Activated T-cell treated with anti-CD3 and anti-CD28 coated beads, Interleukin-2, amount 50 U/mL, for 72 hours (primary cell): ENCODE data around the gene KIRREL3. TPM values are rescaled to one million over a fixed set of nuclear protein-coding genes. Genes with fewer than 3 reads are reported as not detected.

Experiments
- ATAC-seq, 2 donors: fragments of 150-1000 bp; cut with Tn5 transposase; replicated peaks in 1 of 2; 2 replicates each; pipeline ENCODE4 v1.10.0; 2021; ENCODE audit warnings: moderate library complexity in 2 of 2, mild to moderate bottlenecking in 1 of 2
- DNase-seq, 2 donors: peaks; one replicate each; pipeline ENCODE4 v3.0.0; 2021 to 2022; ENCODE audit warnings: mixed read lengths in 1 of 2
- H3K27ac Mint-ChIP-seq: one replicate; pipeline ENCODE4 v1.8.0; 2022; ENCODE audit warnings: mild to moderate bottlenecking, moderate library complexity, mixed read lengths
- H3K27me3 Mint-ChIP-seq: one replicate; pipeline ENCODE4 v1.8.0; 2022; ENCODE audit warnings: low read depth, mixed read lengths
- H3K36me3 Mint-ChIP-seq, 2 donors: one replicate each; pipeline ENCODE4 v1.8.0; 2022; ENCODE audit warnings: mixed read lengths in 2 of 2, mild to moderate bottlenecking in 1 of 2; ENCODE audit not compliant: insufficient read depth in 2 of 2
- H3K4me1 Mint-ChIP-seq: one replicate; pipeline ENCODE4 v1.8.0; 2022; ENCODE audit warnings: low read depth, mixed read lengths
- H3K4me3 Mint-ChIP-seq, 2 donors: one replicate each; pipeline ENCODE4 v1.8.0; 2022; ENCODE audit warnings: mild to moderate bottlenecking in 2 of 2, mixed read lengths in 2 of 2, moderate library complexity in 2 of 2
- H3K9me3 Mint-ChIP-seq, 2 donors: one replicate each; pipeline ENCODE4 v1.8.0; 2022; ENCODE audit warnings: mixed read lengths in 2 of 2
- total RNA-seq, 2 donors: library from RNA; stranded (reverse); gene quantifications; one replicate each; pipeline ENCODE4 v1.2.3, GENCODE V29; 2022

The KIRREL3 gene
- total RNA-seq, 2 donors from 2014 or later: not detected

- H3K27ac Mint-ChIP-seq: no peak overlapping the region
- no peaks in the 10 kb centered on the region for H3K27me3 Mint-ChIP-seq
- H3K36me3 Mint-ChIP-seq: no peaks in the 10 kb centered on the region
- ATAC-seq (no peak), DNase-seq (no peak)
- H3K9me3 Mint-ChIP-seq: no peaks in the 10 kb centered on the region
- H3K4me3 Mint-ChIP-seq: no peak overlapping the region
- H3K4me1 Mint-ChIP-seq: no peaks in the 10 kb centered on the region
These were observed 478.0 kb downstream of the KIRREL3 start for GRCh38 chr11:126522606-126523005.

GRCh38 chr11:126522152-126522551 is 478.4 kb downstream of the KIRREL3 start:
- Mint-ChIP-seq H3K4me3 (no peak overlapping the region), H3K9me3 (no peaks in the 10 kb centered on the region), H3K36me3 (no peaks in the 10 kb centered on the region), H3K27me3 (no peaks in the 10 kb centered on the region), H3K4me1 (no peaks in the 10 kb centered on the region), H3K27ac (no peak overlapping the region)
- DNase-seq (no peak), ATAC-seq (no peak)

GRCh38 chr11:126521196-126521595 is 479.4 kb downstream of the KIRREL3 start:
- Mint-ChIP-seq H3K4me3 (no peak overlapping the region), H3K36me3 (no peaks in the 10 kb centered on the region)

GRCh38 chr11:126519764-126520734 is 480.5 kb downstream of the KIRREL3 start:
- DNase-seq: no peak

More at GRCh38 chr11:126521196-126521595, 479.4 kb downstream of the KIRREL3 start:
- Mint-ChIP-seq H3K27me3 (peaks cover 4% of the 10 kb centered on the region), H3K4me1 (no peaks in the 10 kb centered on the region), H3K27ac (no peak overlapping the region), H3K9me3 (no peaks in the 10 kb centered on the region)
- ATAC-seq (no peak), DNase-seq (no peak)

GRCh38 chr11:126518972-126519690 is 481.4 kb downstream of the KIRREL3 start:
- no peak for ATAC-seq
- Mint-ChIP-seq H3K36me3 (no peaks in the 10 kb centered on the region), H3K27ac (no peak overlapping the region), H3K4me1 (no peaks in the 10 kb centered on the region), H3K4me3 (no peak overlapping the region), H3K27me3 (peaks cover 6% of the 10 kb centered on the region), H3K9me3 (no peaks in the 10 kb centered on the region)
- no peak for DNase-seq

More at GRCh38 chr11:126519764-126520734, 480.5 kb downstream of the KIRREL3 start:
- no peak overlapping the region for H3K4me3 Mint-ChIP-seq
- no peak for ATAC-seq
- H3K4me1 Mint-ChIP-seq: no peaks in the 10 kb centered on the region
- no peaks in the 10 kb centered on the region for H3K36me3 Mint-ChIP-seq
- no peak overlapping the region for H3K27ac Mint-ChIP-seq
- H3K9me3 Mint-ChIP-seq: no peaks in the 10 kb centered on the region
- peaks cover 6% of the 10 kb centered on the region for H3K27me3 Mint-ChIP-seq

GRCh38 chr11:126518071-126518971 is 482.2 kb downstream of the KIRREL3 start:
- H3K27ac Mint-ChIP-seq: no peak overlapping the region
- H3K4me3 Mint-ChIP-seq: no peak overlapping the region
- DNase-seq (no peak), ATAC-seq (no peak)
- no peaks in the 10 kb centered on the region for H3K36me3 Mint-ChIP-seq
- no peaks in the 10 kb centered on the region for H3K4me1 Mint-ChIP-seq
- no peaks in the 10 kb centered on the region for H3K9me3 Mint-ChIP-seq
- peaks cover 6% of the 10 kb centered on the region for H3K27me3 Mint-ChIP-seq

GRCh38 chr11:126515501-126515900 is 485.1 kb downstream of the KIRREL3 start:
- H3K9me3 Mint-ChIP-seq: no peaks in the 10 kb centered on the region
- H3K27ac Mint-ChIP-seq: no peak overlapping the region
- H3K4me1 Mint-ChIP-seq: no peaks in the 10 kb centered on the region
- peaks cover 6% of the 10 kb centered on the region for H3K27me3 Mint-ChIP-seq
- no peak for DNase-seq
- ATAC-seq: no peak
- H3K36me3 Mint-ChIP-seq: no peaks in the 10 kb centered on the region
- no peak overlapping the region for H3K4me3 Mint-ChIP-seq

GRCh38 chr11:126514061-126514693 is 486.4 kb downstream of the KIRREL3 start:
- H3K27me3 Mint-ChIP-seq: peaks cover 15% of the 10 kb centered on the region
- H3K27ac Mint-ChIP-seq: no peak overlapping the region
- ATAC-seq (no peak), DNase-seq (no peak)
- no peaks in the 10 kb centered on the region for H3K36me3 Mint-ChIP-seq
- no peaks in the 10 kb centered on the region for H3K4me1 Mint-ChIP-seq
- no peaks in the 10 kb centered on the region for H3K9me3 Mint-ChIP-seq
- H3K4me3 Mint-ChIP-seq: no peak overlapping the region

- peaks cover 23% of the 10 kb centered on the region for H3K27me3 Mint-ChIP-seq
- H3K36me3 Mint-ChIP-seq: no peaks in the 10 kb centered on the region
- no peaks in the 10 kb centered on the region for H3K9me3 Mint-ChIP-seq
- no peak for ATAC-seq
- no peaks in the 10 kb centered on the region for H3K4me1 Mint-ChIP-seq
- DNase-seq: no peak
- H3K4me3 Mint-ChIP-seq: no peak overlapping the region
- H3K27ac Mint-ChIP-seq: no peak overlapping the region
These were observed 487.5 kb downstream of the KIRREL3 start for GRCh38 chr11:126512741-126513715.

GRCh38 chr11:126512251-126512650 is 488.3 kb downstream of the KIRREL3 start:
- DNase-seq: no peak
- Mint-ChIP-seq H3K27me3 (peaks cover 23% of the 10 kb centered on the region), H3K4me3 (no peak overlapping the region), H3K27ac (no peak overlapping the region), H3K9me3 (no peaks in the 10 kb centered on the region), H3K36me3 (no peaks in the 10 kb centered on the region), H3K4me1 (no peaks in the 10 kb centered on the region)
- no peak for ATAC-seq

- DNase-seq: no peak
- Mint-ChIP-seq H3K4me3 (no peak overlapping the region), H3K27ac (no peak overlapping the region), H3K9me3 (no peaks in the 10 kb centered on the region), H3K4me1 (no peaks in the 10 kb centered on the region), H3K36me3 (no peaks in the 10 kb centered on the region), H3K27me3 (peaks cover 23% of the 10 kb centered on the region)
- no peak for ATAC-seq
These were observed 489.0 kb downstream of the KIRREL3 start for GRCh38 chr11:126511475-126512115.
